Osteocyte (in vitro differentiated cells): ENCODE measurements around the gene NID1. TPM values are rescaled to one million over a fixed set of nuclear protein-coding genes. Genes with fewer than 3 reads are reported as not detected.

Source experiments
- DNase-seq: peaks from one replicate; pipeline ENCODE4 v3.0.0; 2021; ENCODE audit warnings: mixed read lengths; ENCODE audit not compliant: unreplicated experiment; ENCODE audit errors: extremely low spot score
- H3K27ac Mint-ChIP-seq: one replicate; pipeline ENCODE4 v1.8.0; 2021; ENCODE audit warnings: mild to moderate bottlenecking, mixed read lengths; ENCODE audit not compliant: unreplicated experiment
- H3K27me3 Mint-ChIP-seq: one replicate; pipeline ENCODE4 v1.8.0; 2021; ENCODE audit warnings: mixed read lengths; ENCODE audit not compliant: unreplicated experiment
- H3K36me3 Mint-ChIP-seq: one replicate; pipeline ENCODE4 v1.8.0; 2021; ENCODE audit warnings: mixed read lengths; ENCODE audit not compliant: unreplicated experiment
- H3K4me1 Mint-ChIP-seq: one replicate; pipeline ENCODE4 v1.8.0; 2021; ENCODE audit warnings: mixed read lengths; ENCODE audit not compliant: unreplicated experiment
- H3K4me3 Mint-ChIP-seq: one replicate; pipeline ENCODE4 v1.8.0; 2021; ENCODE audit warnings: mild to moderate bottlenecking, moderate library complexity, mixed read lengths; ENCODE audit not compliant: unreplicated experiment
- H3K9me3 Mint-ChIP-seq: one replicate; pipeline ENCODE4 v1.8.0; 2021; ENCODE audit warnings: mixed read lengths; ENCODE audit not compliant: unreplicated experiment
- total RNA-seq: library from RNA; stranded (reverse); gene quantifications from 2 replicates; pipeline ENCODE4 v1.2.1, GENCODE V29; 2021
- TF ChIP-seq, protein P1 (sequence below): fragments of 200-600 bp; sonication (generic); IDR thresholded peaks from 2 replicates; pipeline ENCODE4 v1.5.0; 2021; ENCODE audit warnings: antibody characterized with exemption, mild to moderate bottlenecking, moderate library complexity

Gene NID1
- total RNA-seq, 1 donor from 2014 or later, result 142 TPM

DNA sequence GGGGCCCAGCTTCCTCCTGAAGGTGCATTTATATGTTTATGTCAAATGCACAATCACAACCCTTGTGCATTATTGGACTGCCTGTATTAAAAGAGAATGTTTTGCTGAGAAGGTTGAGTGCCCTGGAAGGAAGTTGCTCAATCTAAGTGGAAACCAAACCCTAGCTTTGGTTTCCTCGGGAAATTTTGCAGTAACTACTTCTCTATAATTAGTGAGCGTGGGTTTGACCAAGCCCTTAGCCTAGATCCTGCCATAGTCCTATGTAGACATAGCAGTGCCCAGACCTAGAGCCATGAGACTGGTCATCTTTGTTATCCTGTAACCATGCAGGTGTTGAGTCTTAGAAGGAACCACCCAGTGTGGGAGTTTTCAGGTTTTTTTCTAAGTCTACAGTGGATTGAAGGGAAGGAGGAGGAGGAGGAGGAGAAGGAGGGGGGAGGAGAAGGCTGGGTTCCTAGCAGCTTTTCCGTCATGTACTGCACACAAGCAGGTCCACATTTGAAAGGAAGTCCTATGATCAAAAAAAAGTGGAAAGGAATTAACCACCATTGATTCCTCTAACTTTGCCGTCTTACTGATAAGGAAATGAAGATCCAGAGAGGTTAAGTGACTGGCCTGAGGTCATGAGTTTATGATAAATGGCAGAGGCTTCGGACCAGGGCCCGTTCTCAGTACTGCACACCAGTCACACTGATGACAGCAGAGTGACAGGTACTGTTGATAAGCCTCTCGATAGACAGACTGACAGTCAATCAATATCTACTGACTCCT, 126.0 kb downstream of the NID1 start:
- no peaks in the 10 kb centered on the region for H3K27me3 Mint-ChIP-seq
- H3K4me1 Mint-ChIP-seq, result peaks cover 36% of the 10 kb centered on the region
- H3K9me3 Mint-ChIP-seq, result no peaks in the 10 kb centered on the region
- no peak for DNase-seq
- TF ChIP-seq, protein P1, sequence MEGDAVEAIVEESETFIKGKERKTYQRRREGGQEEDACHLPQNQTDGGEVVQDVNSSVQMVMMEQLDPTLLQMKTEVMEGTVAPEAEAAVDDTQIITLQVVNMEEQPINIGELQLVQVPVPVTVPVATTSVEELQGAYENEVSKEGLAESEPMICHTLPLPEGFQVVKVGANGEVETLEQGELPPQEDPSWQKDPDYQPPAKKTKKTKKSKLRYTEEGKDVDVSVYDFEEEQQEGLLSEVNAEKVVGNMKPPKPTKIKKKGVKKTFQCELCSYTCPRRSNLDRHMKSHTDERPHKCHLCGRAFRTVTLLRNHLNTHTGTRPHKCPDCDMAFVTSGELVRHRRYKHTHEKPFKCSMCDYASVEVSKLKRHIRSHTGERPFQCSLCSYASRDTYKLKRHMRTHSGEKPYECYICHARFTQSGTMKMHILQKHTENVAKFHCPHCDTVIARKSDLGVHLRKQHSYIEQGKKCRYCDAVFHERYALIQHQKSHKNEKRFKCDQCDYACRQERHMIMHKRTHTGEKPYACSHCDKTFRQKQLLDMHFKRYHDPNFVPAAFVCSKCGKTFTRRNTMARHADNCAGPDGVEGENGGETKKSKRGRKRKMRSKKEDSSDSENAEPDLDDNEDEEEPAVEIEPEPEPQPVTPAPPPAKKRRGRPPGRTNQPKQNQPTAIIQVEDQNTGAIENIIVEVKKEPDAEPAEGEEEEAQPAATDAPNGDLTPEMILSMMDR, result no peak
- no peaks in the 10 kb centered on the region for H3K36me3 Mint-ChIP-seq
- H3K4me3 Mint-ChIP-seq, result no peak overlapping the region
- H3K27ac Mint-ChIP-seq, result no peak overlapping the region

DNA sequence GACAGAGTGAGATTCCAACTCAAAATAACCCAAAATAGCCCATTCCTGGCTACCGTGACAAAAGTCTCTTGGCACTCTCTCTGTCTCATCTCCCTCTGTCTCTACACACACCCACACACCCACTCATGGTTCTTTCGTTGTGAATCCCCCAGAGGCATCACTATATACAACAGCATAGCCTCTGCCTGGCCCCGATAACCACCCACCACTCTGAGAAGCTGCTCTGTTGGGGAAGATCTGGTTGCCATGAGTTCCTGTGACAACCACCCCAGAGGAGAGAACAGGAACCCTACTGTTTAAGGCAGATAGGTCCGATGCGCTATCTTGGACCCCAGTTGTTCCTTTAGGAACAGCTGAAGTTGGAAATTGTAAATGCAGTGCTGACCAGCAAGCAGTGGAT, 127.8 kb downstream of the NID1 start:
- no peak for DNase-seq
- no peak overlapping the region for H3K4me3 Mint-ChIP-seq
- TF ChIP-seq, protein P1, result no peak
- no peaks in the 10 kb centered on the region for H3K36me3 Mint-ChIP-seq
- no peaks in the 10 kb centered on the region for H3K9me3 Mint-ChIP-seq
- peaks cover 24% of the 10 kb centered on the region for H3K4me1 Mint-ChIP-seq
- H3K27ac Mint-ChIP-seq, result no peak overlapping the region
- no peaks in the 10 kb centered on the region for H3K27me3 Mint-ChIP-seq

GRCh38 chr1:235935235-235936225, 129.4 kb downstream of the NID1 start:
- DNase-seq, result no peak
- H3K9me3 Mint-ChIP-seq, result no peaks in the 10 kb centered on the region
- H3K27me3 Mint-ChIP-seq, result no peaks in the 10 kb centered on the region
- H3K27ac Mint-ChIP-seq, result no peak overlapping the region
- no peak overlapping the region for H3K4me3 Mint-ChIP-seq
- no peaks in the 10 kb centered on the region for H3K36me3 Mint-ChIP-seq
- peaks cover 19% of the 10 kb centered on the region for H3K4me1 Mint-ChIP-seq
- TF ChIP-seq, protein P1, result no peak

DNA sequence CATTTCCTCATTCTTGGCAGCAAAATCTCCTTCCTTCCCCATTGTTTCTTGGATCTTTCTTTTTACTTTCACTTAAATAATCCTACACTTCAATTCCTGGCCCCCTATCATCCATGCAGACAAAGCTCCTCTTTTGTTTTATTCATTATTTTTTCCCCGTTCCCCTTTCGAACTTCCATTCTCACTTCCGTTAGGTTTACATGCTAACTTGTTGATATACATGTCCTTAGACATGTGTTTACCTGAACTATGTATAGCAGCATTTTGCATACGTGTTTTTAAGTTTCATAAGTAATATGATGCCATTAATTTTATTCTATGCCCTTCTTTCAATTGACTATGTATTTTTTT, 131.1 kb downstream of the NID1 start:
- Mint-ChIP-seq H3K27me3 (no peaks in the 10 kb centered on the region), H3K4me3 (no peak overlapping the region), H3K9me3 (no peaks in the 10 kb centered on the region), H3K4me1 (peaks cover 29% of the 10 kb centered on the region), H3K27ac (no peak overlapping the region), H3K36me3 (no peaks in the 10 kb centered on the region)
- no peak for DNase-seq
- TF ChIP-seq, protein P1, result no peak
